ENCODE data around the gene DUSP19. TPM values are rescaled to one million over a fixed set of nuclear protein-coding genes. Genes with fewer than 3 reads are reported as not detected.

The DUSP19 gene
- polyA plus RNA-seq, 1 of the 3 experiments (the other 2 are of a cell fraction), result 0.85 TPM

DNA sequence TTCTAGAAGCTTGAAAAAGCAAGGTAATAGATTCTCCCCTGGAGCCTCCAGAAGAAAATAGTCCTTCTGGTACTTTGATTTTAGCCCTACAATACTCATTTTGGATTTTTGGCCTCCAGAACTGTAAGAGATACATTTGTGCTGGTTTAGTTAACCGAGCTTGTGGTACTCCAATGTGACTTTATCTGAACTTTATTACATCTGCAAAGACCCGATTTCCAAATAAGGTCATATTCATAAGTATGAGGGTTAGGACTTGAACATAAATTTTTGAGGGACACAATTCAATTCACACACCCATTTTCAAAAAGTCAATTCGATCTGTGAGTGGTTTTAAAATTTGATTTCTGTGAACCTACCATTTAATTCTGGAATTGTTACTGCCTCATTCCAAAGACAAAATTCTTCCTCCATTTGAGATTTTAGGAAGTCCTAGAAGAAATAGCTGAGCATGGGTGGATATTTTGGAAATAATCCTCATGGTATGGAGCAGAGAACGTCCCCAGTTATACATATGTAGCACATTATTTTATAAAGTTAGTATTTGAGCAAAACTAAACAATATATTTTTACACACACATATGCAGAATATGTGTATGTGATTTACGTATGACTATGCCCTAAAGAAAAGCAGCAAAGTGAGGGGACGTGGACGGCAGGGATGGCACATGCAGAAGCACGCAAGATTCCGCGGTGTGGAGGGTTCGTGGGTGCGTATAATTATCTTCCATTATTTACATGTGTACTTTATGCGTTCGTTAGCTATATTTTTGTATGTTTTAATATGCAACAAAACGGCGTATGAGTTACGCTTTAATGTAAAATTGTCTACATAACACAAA, 44.8 kb downstream of the DUSP19 start:
- H3K4me1 ChIP-seq (ENCODE audit: control insufficient read depth in 1 of 2, insufficient read depth in 2 of 2, low read depth in 1 of 2, low read length in 1 of 2), result peaks cover 4 to 8% of the 10 kb centered on the region in 2 experiments; a peak in 3 of 4 replicates
- no peaks in the 10 kb centered on the region for H3K9me2 ChIP-seq
- ChIA-PET POLR2A (interaction anchor here (2.1 kb wide), 1 partner anchor 45 kb away, joined by 13 read pairs; the partner anchor contains the start of gene DUSP19), CTCF (no interaction called here)
- H3K4me3 ChIP-seq (ENCODE audit: low read depth in 2 of 2, low read length in 1 of 2), result peak overlapping the region; percentile 81 to 85
- WGBS (ENCODE audit: low lambda C conversion rate), result 28% methylated on average over 17 of the region's 17 CpGs
- H3K27ac ChIP-seq (ENCODE audit: low read depth in 2 of 2, low read length in 1 of 2), result peak overlapping the region; percentile 87 to 98
- no peaks in the 10 kb centered on the region for H3K27me3 ChIP-seq (ENCODE audit: insufficient read depth)
- no peaks in the 10 kb centered on the region for H4K20me1 ChIP-seq (ENCODE audit: insufficient read depth)
- no peaks in the 10 kb centered on the region for H3K9me3 ChIP-seq
- peak overlapping the region; percentile 93 for H2AFZ ChIP-seq (ENCODE audit: low read depth)
- H3K36me3 ChIP-seq (replicated peaks in 1 of 2; ENCODE audit: control insufficient read depth in 1 of 2, insufficient read depth in 2 of 2, low read length in 1 of 2), result no peaks in the 10 kb centered on the region
- peak overlapping the region; percentile 85 for H3K4me2 ChIP-seq
- TF ChIP-seq MXI1 (IDR thresholded peaks at IDR 0.05; ENCODE audit: low read depth, low read length), result 0 out of 2 replicates have a peak, but pooled peaks have one; percentile 44
- TF ChIP-seq, protein P1, sequence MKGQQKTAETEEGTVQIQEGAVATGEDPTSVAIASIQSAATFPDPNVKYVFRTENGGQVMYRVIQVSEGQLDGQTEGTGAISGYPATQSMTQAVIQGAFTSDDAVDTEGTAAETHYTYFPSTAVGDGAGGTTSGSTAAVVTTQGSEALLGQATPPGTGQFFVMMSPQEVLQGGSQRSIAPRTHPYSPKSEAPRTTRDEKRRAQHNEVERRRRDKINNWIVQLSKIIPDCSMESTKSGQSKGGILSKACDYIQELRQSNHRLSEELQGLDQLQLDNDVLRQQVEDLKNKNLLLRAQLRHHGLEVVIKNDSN (IDR thresholded peaks at IDR 0.05; ENCODE audit: borderline replicate concordance, low read depth), result no peak
- peak overlapping the region; percentile 75 for H3K9ac ChIP-seq
- H3F3A ChIP-seq (replicated peaks; ENCODE audit: insufficient read depth), result peaks cover 9% of the 10 kb centered on the region
- H3K79me2 ChIP-seq (ENCODE audit: insufficient read depth), result peaks cover 36% of the 10 kb centered on the region
- DNase-seq, result peak; percentile 21

DNA sequence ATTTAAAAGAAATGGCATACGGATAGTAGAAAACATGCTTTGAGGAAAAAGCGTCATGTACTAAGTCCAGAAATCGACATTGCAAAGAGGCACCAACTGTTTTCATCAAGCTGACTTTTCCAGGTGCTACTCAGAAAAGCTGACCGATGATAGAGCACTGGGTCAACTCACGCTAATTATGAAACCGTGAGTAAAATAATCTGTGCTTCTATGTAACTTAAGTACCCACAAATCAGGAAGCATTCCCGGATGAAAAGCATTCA, 45.3 kb downstream of the DUSP19 start:
- CTCF ChIA-PET, result no interaction called here

More for the DNA sequence above, 45.3 kb downstream of the DUSP19 start:
- Histone ChIP-seq H3K27ac (ENCODE audit: low read depth in 2 of 2, low read length in 1 of 2) (peak overlapping the region; percentile 87 to 98), H3K4me3 (ENCODE audit: low read depth in 2 of 2, low read length in 1 of 2) (peak overlapping the region; percentile 81 to 85), H3K36me3 (replicated peaks in 1 of 2; ENCODE audit: control insufficient read depth in 1 of 2, insufficient read depth in 2 of 2, low read length in 1 of 2) (peaks cover 0 to 4% of the 10 kb centered on the region in 2 experiments), H3K79me2 (ENCODE audit: insufficient read depth) (peaks cover 42% of the 10 kb centered on the region), H3K9me2 (no peaks in the 10 kb centered on the region), H3K27me3 (ENCODE audit: insufficient read depth) (no peaks in the 10 kb centered on the region), H2AFZ (ENCODE audit: low read depth) (peak overlapping the region; percentile 93), H3K4me1 (ENCODE audit: control insufficient read depth in 1 of 2, insufficient read depth in 2 of 2, low read depth in 1 of 2, low read length in 1 of 2) (peaks cover 4 to 8% of the 10 kb centered on the region in 2 experiments; a peak in 3 of 4 replicates), H3K9ac (peak overlapping the region; percentile 75), H3F3A (replicated peaks; ENCODE audit: insufficient read depth) (peaks cover 9% of the 10 kb centered on the region), H4K20me1 (ENCODE audit: insufficient read depth) (no peaks in the 10 kb centered on the region), H3K9me3 (no peaks in the 10 kb centered on the region), H3K4me2 (peak overlapping the region; percentile 85)
- 0% methylated on average over 7 of the region's 7 CpGs for WGBS (ENCODE audit: low lambda C conversion rate)
- TF ChIP-seq, protein P2, sequence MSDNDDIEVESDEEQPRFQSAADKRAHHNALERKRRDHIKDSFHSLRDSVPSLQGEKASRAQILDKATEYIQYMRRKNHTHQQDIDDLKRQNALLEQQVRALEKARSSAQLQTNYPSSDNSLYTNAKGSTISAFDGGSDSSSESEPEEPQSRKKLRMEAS (IDR thresholded peaks at IDR 0.05; ENCODE audit: low read depth), result no peak
- TF ChIP-seq FOXJ3 (CRISPR knock-in tag; IDR thresholded peaks at IDR 0.05) (no peak), CHD2 (IDR thresholded peaks at IDR 0.05; ENCODE audit: low read length, partially characterized antibody) (no peak), NFIC (IDR thresholded peaks at IDR 0.05; ENCODE audit: borderline replicate concordance) (no peak), RFX5 (IDR thresholded peaks at IDR 0.05; ENCODE audit: low read length) (0 out of 2 replicates have a peak, but pooled peaks have one; percentile 27), RAD21 (IDR thresholded peaks at IDR 0.05; ENCODE audit: low read length) (no peak)
- TF ChIP-seq, protein P3, sequence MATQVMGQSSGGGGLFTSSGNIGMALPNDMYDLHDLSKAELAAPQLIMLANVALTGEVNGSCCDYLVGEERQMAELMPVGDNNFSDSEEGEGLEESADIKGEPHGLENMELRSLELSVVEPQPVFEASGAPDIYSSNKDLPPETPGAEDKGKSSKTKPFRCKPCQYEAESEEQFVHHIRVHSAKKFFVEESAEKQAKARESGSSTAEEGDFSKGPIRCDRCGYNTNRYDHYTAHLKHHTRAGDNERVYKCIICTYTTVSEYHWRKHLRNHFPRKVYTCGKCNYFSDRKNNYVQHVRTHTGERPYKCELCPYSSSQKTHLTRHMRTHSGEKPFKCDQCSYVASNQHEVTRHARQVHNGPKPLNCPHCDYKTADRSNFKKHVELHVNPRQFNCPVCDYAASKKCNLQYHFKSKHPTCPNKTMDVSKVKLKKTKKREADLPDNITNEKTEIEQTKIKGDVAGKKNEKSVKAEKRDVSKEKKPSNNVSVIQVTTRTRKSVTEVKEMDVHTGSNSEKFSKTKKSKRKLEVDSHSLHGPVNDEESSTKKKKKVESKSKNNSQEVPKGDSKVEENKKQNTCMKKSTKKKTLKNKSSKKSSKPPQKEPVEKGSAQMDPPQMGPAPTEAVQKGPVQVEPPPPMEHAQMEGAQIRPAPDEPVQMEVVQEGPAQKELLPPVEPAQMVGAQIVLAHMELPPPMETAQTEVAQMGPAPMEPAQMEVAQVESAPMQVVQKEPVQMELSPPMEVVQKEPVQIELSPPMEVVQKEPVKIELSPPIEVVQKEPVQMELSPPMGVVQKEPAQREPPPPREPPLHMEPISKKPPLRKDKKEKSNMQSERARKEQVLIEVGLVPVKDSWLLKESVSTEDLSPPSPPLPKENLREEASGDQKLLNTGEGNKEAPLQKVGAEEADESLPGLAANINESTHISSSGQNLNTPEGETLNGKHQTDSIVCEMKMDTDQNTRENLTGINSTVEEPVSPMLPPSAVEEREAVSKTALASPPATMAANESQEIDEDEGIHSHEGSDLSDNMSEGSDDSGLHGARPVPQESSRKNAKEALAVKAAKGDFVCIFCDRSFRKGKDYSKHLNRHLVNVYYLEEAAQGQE (IDR thresholded peaks at IDR 0.05; ENCODE audit: low read depth, low read length), result no peak
- POLR2A ChIA-PET, result interaction anchor here (2.1 kb wide), 1 partner anchor 45 kb away, joined by 13 read pairs; the partner anchor contains the start of gene DUSP19
- no peak for DNase-seq
